ENCODE data around the gene ANKMY1. TPM values are rescaled to one million over a fixed set of nuclear protein-coding genes. Genes with fewer than 3 reads are reported as not detected.

The ANKMY1 gene
- total RNA-seq, 1 donor = 11.2 TPM

GRCh38 chr2:240464514-240465241 is 93.1 kb downstream of the ANKMY1 start:
- no peak for TF ChIP-seq CTCF (IDR thresholded peaks at IDR 0.05; ENCODE audit: extremely low read depth, low read depth, low read length)
- H3K4me1 ChIP-seq (ENCODE audit: insufficient read depth, low read length) = no peaks in the 10 kb centered on the region
- H3K36me3 ChIP-seq (ENCODE audit: insufficient read depth, low read length) = peaks cover 8% of the 10 kb centered on the region
- no peak overlapping the region for H3K4me3 ChIP-seq (ENCODE audit: insufficient read depth, low read length)
- H3K4me2 ChIP-seq (ENCODE audit: insufficient read depth, low read length) = no peak overlapping the region
- peaks cover 7% of the 10 kb centered on the region for H4K20me1 ChIP-seq (ENCODE audit: insufficient read depth, low read length)
- no peaks in the 10 kb centered on the region for H3K27me3 ChIP-seq (ENCODE audit: insufficient read depth, low read length)
- no peaks in the 10 kb centered on the region for H3K79me2 ChIP-seq (ENCODE audit: insufficient read depth, low read length)
- H3K27ac ChIP-seq (ENCODE audit: low read depth, low read length) = no peak overlapping the region
- no peak overlapping the region for H2AFZ ChIP-seq (ENCODE audit: low read length)
- no peaks in the 10 kb centered on the region for H3K9me3 ChIP-seq (ENCODE audit: low read depth, low read length)
- peak; percentile 76 for DNase-seq (ENCODE audit: insufficient read length, low spot score, missing footprints)

GRCh38 chr2:240463866-240464481 is 93.8 kb downstream of the ANKMY1 start:
- Histone ChIP-seq H3K4me2 (ENCODE audit: insufficient read depth, low read length) (no peak overlapping the region), H3K79me2 (ENCODE audit: insufficient read depth, low read length) (no peaks in the 10 kb centered on the region), H3K27ac (ENCODE audit: low read depth, low read length) (no peak overlapping the region), H3K4me1 (ENCODE audit: insufficient read depth, low read length) (no peaks in the 10 kb centered on the region), H4K20me1 (ENCODE audit: insufficient read depth, low read length) (peaks cover 7% of the 10 kb centered on the region), H3K36me3 (ENCODE audit: insufficient read depth, low read length) (peaks cover 8% of the 10 kb centered on the region), H3K27me3 (ENCODE audit: insufficient read depth, low read length) (no peaks in the 10 kb centered on the region), H3K4me3 (ENCODE audit: insufficient read depth, low read length) (no peak overlapping the region), H2AFZ (ENCODE audit: low read length) (no peak overlapping the region), H3K9me3 (ENCODE audit: low read depth, low read length) (no peaks in the 10 kb centered on the region)
- DNase-seq (ENCODE audit: insufficient read length, low spot score, missing footprints) = peak; percentile 68
- TF ChIP-seq CTCF (IDR thresholded peaks at IDR 0.05; ENCODE audit: extremely low read depth, low read depth, low read length) = no peak

GRCh38 chr2:240463274-240463865 is 94.4 kb downstream of the ANKMY1 start:
- no peaks in the 10 kb centered on the region for H3K79me2 ChIP-seq (ENCODE audit: insufficient read depth, low read length)
- no peak overlapping the region for H3K27ac ChIP-seq (ENCODE audit: low read depth, low read length)
- no peak overlapping the region for H2AFZ ChIP-seq (ENCODE audit: low read length)
- H3K4me2 ChIP-seq (ENCODE audit: insufficient read depth, low read length) = no peak overlapping the region
- peaks cover 8% of the 10 kb centered on the region for H3K36me3 ChIP-seq (ENCODE audit: insufficient read depth, low read length)
- no peak overlapping the region for H3K4me3 ChIP-seq (ENCODE audit: insufficient read depth, low read length)
- DNase-seq (ENCODE audit: insufficient read length, low spot score, missing footprints) = peak; percentile 92
- no peak for TF ChIP-seq CTCF (IDR thresholded peaks at IDR 0.05; ENCODE audit: extremely low read depth, low read depth, low read length)
- H4K20me1 ChIP-seq (ENCODE audit: insufficient read depth, low read length) = peaks cover 7% of the 10 kb centered on the region
- no peaks in the 10 kb centered on the region for H3K4me1 ChIP-seq (ENCODE audit: insufficient read depth, low read length)
- no peaks in the 10 kb centered on the region for H3K27me3 ChIP-seq (ENCODE audit: insufficient read depth, low read length)
- H3K9me3 ChIP-seq (ENCODE audit: low read depth, low read length) = no peaks in the 10 kb centered on the region

GRCh38 chr2:240462707-240463273 is 95.0 kb downstream of the ANKMY1 start:
- H3K27ac ChIP-seq (ENCODE audit: low read depth, low read length) = no peak overlapping the region
- no peaks in the 10 kb centered on the region for H3K9me3 ChIP-seq (ENCODE audit: low read depth, low read length)
- no peak overlapping the region for H3K4me2 ChIP-seq (ENCODE audit: insufficient read depth, low read length)
- no peak for TF ChIP-seq CTCF (IDR thresholded peaks at IDR 0.05; ENCODE audit: extremely low read depth, low read depth, low read length)
- peak; percentile 77 for DNase-seq (ENCODE audit: insufficient read length, low spot score, missing footprints)
- H2AFZ ChIP-seq (ENCODE audit: low read length) = no peak overlapping the region
- no peaks in the 10 kb centered on the region for H3K4me1 ChIP-seq (ENCODE audit: insufficient read depth, low read length)
- H3K4me3 ChIP-seq (ENCODE audit: insufficient read depth, low read length) = no peak overlapping the region
- peaks cover 7% of the 10 kb centered on the region for H4K20me1 ChIP-seq (ENCODE audit: insufficient read depth, low read length)
- H3K36me3 ChIP-seq (ENCODE audit: insufficient read depth, low read length) = peaks cover 8% of the 10 kb centered on the region
- H3K27me3 ChIP-seq (ENCODE audit: insufficient read depth, low read length) = no peaks in the 10 kb centered on the region
- H3K79me2 ChIP-seq (ENCODE audit: insufficient read depth, low read length) = no peaks in the 10 kb centered on the region
